GM19397 (cell line): ENCODE results near the gene TMED10.
"Not testable (repeated sequence)": the region's sequence is repeated elsewhere in the genome, so short reads cannot be mapped to it uniquely, and the experiment has no call there.

Source experiments
- ATAC-seq: cut with Tn5 transposase; IDR thresholded peaks from one replicate; pipeline ENCODE4 v1.9.1; 2021; ENCODE audit warnings: mild to moderate bottlenecking, moderate library complexity; ENCODE audit not compliant: unreplicated experiment

Gene TMED10

GRCh38 chr14:75196064-75196463 is 19.7 kb upstream of the TMED10 start:
- no peak for ATAC-seq

DNA sequence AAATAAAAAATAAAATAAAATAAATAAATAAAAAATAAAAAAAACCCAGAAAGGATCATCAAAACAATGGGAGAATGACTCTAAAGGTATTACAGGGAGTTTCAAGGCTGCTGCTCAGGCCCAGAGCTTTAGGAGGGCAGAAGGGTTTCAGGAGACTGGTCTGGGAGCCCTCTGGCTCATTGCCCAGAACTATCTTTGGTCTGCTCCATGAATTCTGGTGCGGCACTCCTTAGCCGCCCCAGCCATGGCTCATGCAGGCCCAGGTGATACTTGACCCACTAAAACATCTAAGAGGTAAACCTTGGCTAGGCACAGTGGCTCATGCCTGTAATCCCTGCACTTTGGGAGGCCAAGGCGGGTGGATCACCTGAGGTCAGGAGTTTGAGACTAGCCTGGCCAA is 14.7 kb upstream of the TMED10 start:
- ATAC-seq, result no peak

DNA sequence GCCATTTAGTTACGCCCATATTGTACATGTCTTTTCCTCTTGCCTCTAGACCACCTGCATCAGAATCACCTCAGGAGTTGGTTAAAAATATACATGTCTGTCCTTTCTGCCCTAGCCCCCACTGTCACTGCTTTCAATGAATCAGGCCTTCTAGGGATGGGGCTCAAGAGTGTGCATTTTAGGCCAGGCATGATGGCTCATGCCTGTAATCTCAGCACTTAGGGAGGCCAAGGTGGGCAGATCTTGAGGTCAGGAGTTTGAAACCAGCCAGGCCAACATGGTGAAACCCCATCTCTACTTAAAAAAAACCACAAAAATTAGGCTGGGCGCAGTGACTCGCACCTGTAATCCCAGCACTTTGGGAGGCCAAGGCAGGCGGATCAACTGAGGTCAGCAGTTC is 13.6 kb upstream of the TMED10 start:
- no peak for ATAC-seq

DNA sequence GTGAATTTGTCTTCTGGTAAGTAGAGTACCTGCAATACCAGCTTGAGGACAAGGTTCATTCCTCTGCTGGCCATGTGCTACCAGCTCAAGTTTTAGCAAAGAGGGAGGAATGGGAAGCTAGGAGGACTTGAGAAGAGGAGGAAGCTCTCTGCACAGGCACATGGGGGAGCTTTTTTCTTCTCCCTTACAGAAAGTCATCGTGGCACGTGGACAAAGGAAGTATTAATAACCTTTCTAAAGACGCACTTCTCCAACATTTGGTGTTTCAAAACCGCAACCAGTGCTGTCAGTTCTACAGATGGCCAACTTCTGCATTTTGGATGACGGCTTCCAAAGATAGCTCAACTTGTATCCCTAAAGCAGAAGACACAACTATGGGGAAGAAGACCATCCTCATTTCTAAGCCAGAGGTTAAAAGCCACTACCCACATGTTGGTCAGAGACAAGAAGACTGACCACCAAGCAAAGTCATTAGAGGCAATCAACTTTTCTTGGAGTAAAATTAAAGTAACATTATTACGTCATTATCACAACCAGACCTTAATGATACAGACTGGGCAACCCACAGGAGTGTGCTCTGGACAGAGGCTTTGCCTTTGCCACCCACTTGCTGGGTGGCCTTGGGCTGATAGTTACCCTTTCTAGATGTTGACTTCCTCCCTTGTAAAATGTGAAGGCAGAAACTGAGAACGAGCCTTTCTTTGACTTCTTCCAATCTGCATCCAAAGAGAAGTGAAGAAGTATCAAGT is 12.3 kb upstream of the TMED10 start:
- ATAC-seq, result no peak

GRCh38 chr14:75188086-75188485 is 11.7 kb upstream of the TMED10 start:
- no peak for ATAC-seq

- no peak for ATAC-seq
Measured at GRCh38 chr14:75186953-75187352, 10.5 kb upstream of the TMED10 start.

- no peak for ATAC-seq
Measured at GRCh38 chr14:75185251-75186040, 9.0 kb upstream of the TMED10 start.

GRCh38 chr14:75184492-75184891 is 8.1 kb upstream of the TMED10 start:
- ATAC-seq, result no peak

DNA sequence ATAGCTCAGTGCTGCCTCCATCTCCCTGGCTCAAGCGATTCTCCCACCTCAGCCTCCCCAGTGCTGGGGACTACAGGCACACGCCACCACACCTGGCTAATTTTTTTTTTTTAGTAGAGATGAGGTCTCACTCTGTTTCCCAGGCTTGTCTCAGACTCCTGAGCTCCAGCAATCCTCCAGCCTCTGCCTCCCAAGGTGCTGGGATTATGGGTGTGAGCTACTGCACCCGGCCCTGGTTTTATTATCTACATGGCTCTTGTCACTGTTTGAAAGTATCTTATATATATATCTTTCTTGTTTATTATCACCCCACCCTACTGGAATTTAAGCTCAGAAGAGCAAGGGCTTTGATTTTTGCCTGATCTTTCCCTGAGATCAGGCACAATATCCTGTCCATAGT is 7.6 kb upstream of the TMED10 start:
- no peak for ATAC-seq

GRCh38 chr14:75183225-75183624 is 6.8 kb upstream of the TMED10 start:
- no peak for ATAC-seq

- no peak for ATAC-seq
Measured at GRCh38 chr14:75182821-75183220, 6.4 kb upstream of the TMED10 start.

DNA sequence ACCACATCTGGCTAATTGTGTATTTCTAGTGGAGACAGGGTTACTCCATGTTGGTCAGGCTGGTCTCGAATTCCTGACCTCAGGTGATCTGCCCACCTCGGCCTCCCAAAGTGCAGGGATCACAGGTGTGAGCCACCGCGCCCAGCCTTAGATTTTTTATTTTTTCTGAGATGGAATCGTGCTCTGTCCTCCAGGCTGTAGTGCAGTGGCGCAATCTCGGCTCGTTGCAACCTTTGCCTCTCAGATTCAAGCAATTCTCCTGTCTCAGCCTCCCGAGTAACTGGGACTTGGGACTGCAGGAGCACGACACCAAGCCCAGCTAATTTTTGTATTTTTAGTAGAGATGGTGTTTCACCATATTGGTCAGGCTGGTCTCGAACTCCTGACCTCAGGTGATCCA is 5.8 kb upstream of the TMED10 start:
- not testable (repeated sequence) for ATAC-seq

DNA sequence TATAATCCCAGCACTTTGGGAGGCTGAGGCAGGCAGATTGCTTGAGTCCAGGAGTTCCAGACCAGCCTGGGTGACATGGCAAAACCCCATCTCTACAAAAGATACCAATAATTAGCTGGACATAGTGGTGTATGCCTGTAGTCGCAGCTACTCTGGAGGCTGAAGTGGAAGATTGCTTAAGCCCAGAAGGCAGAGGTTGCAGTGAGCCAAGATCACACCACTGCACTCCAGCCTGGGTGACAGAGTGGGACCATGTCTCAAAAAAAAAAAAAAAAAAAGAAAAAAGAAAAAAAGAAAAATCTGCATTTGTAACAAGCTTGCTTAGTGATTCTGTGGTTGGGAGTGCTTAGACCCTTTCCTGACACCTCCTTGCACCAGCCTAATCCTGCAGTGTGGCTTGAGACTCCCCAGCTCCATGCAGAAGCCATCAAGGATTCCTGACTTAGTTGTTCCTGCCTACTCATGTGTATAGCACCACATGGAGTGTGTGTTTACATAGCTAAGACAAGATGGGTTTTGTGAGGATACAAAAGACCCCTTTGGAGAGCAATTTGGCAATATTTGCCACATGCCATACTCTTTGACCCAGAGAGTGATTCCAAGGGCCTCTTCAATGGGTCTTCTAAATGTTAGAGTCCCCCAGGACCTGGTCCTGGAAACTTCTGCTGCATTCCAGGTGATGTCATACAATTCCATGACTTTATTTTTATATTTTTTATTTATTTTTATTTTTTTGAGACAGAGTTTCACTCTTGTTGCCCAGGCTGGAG is 5.1 kb upstream of the TMED10 start:
- no peak for ATAC-seq

DNA sequence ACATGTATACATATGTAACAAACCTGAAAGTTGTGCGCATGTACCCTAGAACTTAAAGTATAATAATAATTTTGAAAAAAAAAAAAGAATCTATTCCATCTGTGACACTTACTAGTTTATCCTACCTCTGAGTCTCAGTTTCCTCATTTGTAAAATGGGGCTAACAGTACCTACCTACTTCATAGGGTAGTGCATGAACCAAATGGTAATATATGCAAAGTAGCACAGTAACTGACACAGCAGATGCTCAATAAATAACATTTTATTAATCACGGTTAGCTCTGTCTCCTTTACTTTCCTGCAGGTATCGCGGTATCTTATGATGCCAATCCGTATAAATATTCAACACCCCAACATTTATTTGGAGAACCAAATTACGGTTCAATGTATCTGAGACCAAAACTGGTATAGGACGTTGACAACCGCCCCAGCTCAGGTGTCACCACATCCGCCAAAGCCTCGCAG is 703 bp downstream of the TMED10 start:
- ATAC-seq, result peak; percentile 6

DNA sequence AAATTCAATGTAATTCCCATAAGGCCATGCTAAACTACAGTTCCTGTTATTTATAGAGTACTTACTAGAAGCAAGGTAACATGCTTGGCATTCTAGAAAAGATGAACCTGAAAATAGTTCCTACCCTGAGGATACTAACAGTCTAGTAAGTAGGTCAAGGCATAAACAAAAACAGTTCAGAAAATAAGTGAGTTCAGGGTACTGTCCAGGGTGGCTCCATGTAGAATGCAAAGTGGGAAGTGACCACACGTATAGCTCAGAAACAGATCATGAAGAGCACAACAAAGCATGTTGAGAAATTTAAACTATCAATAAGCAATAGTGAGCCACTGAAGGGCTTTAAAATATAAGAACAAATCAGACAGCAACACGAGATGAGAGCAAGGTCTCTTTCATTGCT is 2.3 kb downstream of the TMED10 start:
- ATAC-seq, result no peak

- no peak for ATAC-seq
Measured at GRCh38 chr14:75170772-75171171, 5.6 kb downstream of the TMED10 start.

- ATAC-seq, result no peak
Measured at GRCh38 chr14:75168586-75169335, 7.7 kb downstream of the TMED10 start.

DNA sequence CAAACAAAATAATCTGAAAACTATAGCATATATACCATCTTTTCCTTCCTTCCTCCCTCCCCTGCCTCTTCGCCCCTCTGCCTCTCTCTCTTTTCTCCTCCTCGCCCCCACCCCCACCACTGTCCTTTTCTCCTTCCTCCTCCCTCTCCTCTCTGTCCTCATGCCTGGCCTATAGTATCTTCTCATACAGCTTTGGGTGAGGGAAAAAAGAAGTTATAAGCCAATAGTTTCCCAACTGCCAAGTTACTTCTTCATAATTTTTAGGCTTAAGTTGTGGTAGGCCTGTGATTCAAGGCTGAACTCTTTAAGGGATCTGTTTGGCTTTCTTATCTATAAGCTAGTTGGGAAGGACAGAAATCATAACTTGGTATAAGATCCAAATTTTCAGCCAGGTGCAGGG is 9.1 kb downstream of the TMED10 start:
- no peak for ATAC-seq

DNA sequence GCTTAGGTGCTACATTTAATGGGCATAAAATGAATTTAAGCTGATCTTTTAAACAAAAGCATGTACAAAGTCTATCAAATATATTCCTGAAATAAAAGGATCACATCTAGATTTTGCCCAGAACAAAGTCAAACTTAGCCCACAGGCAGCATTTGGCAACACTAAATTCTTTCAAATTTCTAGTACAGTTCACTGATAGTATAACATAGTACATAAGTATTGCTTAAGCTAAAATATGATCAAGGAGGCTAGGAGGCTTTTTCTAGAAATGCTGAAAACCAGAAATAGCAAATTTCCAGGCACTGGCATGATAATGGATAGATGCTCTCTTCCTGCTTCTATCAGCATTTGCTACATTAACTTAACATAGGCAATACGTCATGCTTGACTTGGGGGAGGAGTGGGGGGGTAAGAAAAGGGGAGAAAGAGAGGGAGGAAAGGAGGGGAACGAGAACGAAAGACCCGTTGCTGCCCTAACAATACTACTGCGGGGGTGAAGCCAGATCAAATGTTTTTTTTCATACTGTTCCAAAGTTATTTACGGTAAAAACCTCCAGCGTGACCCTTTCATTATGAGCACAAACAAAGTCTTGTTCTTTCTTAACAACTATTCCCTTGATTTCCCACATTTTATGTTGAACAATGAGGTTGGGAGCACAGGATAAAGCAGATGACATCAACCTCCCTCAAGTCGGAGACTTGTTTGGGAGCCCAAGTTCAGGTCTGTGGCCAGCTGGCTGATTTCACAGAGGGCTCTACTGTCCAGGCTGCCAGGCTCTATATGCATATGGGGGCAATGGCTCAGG is 10.6 kb downstream of the TMED10 start:
- ATAC-seq, result no peak

DNA sequence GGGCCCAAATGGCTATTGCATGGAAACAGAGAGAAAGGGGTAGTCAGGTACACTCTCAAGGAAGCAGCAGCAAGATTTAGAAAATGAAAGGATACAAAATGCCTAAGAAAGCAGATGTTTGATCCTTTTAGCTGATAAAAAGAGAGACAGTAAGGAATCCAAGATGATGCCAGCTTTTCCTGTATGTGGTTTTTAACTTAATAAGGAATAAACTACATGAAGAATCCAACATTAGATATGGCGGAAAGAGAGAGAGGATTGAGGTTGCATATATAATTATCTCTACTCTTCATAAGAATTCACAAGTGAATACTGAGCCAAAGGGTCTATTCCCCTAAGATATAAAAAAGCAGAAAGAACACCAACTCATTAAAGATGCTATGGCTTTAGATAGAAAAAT is 11.6 kb downstream of the TMED10 start:
- ATAC-seq, result no peak
